ENCODE results near the gene GAL3ST1.

DNA sequence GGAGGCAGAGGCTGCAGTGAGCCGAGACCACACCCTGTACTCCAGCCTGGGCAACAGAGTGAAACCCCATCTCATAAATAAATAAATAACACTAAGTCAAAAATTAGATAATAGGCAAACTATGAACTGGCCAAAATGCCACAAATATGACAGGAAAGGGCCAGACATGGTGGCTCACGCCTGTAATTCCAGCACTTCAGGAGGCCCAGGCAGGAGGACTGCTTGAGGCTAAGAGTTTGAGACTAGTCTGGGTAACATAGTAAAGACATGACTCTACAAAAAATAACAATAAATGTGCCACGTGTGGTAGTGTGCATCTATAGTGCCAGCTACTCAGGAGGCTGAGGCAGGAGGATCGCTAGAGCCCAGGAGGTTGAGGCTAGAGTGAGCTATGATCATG lies 47.8 kb downstream of the GAL3ST1 start:
- no peak for TF ChIP-seq POLR2AphosphoS5 (IDR thresholded peaks at IDR 0.05)
- TF ChIP-seq, protein P1, sequence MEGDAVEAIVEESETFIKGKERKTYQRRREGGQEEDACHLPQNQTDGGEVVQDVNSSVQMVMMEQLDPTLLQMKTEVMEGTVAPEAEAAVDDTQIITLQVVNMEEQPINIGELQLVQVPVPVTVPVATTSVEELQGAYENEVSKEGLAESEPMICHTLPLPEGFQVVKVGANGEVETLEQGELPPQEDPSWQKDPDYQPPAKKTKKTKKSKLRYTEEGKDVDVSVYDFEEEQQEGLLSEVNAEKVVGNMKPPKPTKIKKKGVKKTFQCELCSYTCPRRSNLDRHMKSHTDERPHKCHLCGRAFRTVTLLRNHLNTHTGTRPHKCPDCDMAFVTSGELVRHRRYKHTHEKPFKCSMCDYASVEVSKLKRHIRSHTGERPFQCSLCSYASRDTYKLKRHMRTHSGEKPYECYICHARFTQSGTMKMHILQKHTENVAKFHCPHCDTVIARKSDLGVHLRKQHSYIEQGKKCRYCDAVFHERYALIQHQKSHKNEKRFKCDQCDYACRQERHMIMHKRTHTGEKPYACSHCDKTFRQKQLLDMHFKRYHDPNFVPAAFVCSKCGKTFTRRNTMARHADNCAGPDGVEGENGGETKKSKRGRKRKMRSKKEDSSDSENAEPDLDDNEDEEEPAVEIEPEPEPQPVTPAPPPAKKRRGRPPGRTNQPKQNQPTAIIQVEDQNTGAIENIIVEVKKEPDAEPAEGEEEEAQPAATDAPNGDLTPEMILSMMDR (IDR thresholded peaks at IDR 0.05): no peak
- no peak for TF ChIP-seq POLR2A (IDR thresholded peaks at IDR 0.05)
- TF ChIP-seq EP300 (IDR thresholded peaks at IDR 0.05; ENCODE audit: low read depth): no peak

Data from transverse colon (tissue), 4 donors.